ENCODE data around the gene RPSA. TPM values are rescaled to one million over a fixed set of nuclear protein-coding genes. Genes with fewer than 3 reads are reported as not detected.
A peak's percentile ranks its signal among the peaks of the same experiment; 100 is the strongest.

RPSA gene
- total RNA-seq, 2 donors from 2014 or later, result 1,584 to 1,777 TPM

DNA sequence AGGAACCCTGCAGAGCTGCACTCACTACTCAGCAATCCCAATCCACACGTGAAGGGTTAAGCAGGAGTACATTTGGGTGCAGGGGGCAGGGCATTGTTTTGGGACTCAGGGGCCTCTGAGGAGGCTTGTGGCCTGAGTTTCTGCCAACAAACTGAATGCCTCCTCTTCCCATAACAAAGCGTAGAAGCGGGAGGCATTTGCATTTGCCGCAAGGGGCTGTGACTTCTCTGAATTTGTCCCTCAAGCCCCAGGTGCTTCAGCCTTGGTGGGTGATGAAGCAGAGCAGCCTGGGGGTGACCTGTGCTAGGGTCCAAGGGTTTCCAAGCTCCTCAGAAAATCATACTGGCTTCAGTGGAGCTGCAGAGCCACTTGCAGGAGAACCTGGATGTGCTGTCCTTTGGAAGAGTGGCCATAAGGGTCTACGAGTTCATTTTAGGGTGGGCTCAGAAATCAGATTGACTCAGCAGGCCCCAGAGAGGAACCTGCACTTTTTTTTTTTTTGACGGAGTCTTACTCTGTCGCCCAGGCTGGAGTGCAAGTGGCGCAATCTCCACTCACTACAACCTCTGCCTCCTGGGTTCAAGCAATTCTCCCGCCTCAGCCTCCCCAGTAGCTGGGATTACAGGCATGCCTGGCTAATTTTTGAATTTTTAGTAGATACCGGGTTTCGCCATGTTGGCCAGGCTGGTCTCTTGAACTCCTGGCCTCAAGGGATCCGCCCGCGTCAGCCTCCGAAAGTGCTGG lies 1.4 kb upstream of the RPSA start:
- TF ChIP-seq, protein P1, sequence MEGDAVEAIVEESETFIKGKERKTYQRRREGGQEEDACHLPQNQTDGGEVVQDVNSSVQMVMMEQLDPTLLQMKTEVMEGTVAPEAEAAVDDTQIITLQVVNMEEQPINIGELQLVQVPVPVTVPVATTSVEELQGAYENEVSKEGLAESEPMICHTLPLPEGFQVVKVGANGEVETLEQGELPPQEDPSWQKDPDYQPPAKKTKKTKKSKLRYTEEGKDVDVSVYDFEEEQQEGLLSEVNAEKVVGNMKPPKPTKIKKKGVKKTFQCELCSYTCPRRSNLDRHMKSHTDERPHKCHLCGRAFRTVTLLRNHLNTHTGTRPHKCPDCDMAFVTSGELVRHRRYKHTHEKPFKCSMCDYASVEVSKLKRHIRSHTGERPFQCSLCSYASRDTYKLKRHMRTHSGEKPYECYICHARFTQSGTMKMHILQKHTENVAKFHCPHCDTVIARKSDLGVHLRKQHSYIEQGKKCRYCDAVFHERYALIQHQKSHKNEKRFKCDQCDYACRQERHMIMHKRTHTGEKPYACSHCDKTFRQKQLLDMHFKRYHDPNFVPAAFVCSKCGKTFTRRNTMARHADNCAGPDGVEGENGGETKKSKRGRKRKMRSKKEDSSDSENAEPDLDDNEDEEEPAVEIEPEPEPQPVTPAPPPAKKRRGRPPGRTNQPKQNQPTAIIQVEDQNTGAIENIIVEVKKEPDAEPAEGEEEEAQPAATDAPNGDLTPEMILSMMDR (conservative IDR thresholded peaks at IDR 0.05), result peak; percentile 21
- Mint-ChIP-seq H3K36me3 (ENCODE audit: low read depth) (peaks cover 38% of the 10 kb centered on the region), H3K27ac (peak overlapping the region; percentile 80), H3K4me3 (peak overlapping the region; percentile 78), H3K4me1 (peaks cover 23% of the 10 kb centered on the region), H3K27me3 (ENCODE audit: insufficient read depth) (no peaks in the 10 kb centered on the region), H3K9me3 (no peaks in the 10 kb centered on the region)
- DNase-seq, result peak; percentile 70
- H3K27me3 ChIP-seq (ENCODE audit: control insufficient read depth, insufficient read depth, low read length, poor library complexity, severe bottlenecking), result no peaks in the 10 kb centered on the region
- H3K4me1 ChIP-seq (ENCODE audit: control insufficient read depth, insufficient read depth, low read length), result peaks cover 7% of the 10 kb centered on the region
- no peak overlapping the region for H3K27ac ChIP-seq (ENCODE audit: low read depth, low read length)
- H3K36me3 ChIP-seq (ENCODE audit: control insufficient read depth, insufficient read depth, low read length), result peaks cover 33% of the 10 kb centered on the region
- H3K9ac ChIP-seq (ENCODE audit: extremely low read depth, low read length, poor library complexity, severe bottlenecking), result no peak overlapping the region
- 76 to 78% methylated on average over 12 to 15 of the region's 15 CpGs for WGBS, 2 experiments (ENCODE audit: insufficient coverage in 1 of 2, insufficient read length in 1 of 2)
- H3K4me3 ChIP-seq (ENCODE audit: low read length), result no peak overlapping the region
- no peaks in the 10 kb centered on the region for H3K9me3 ChIP-seq (ENCODE audit: control insufficient read depth, low read length)

DNA sequence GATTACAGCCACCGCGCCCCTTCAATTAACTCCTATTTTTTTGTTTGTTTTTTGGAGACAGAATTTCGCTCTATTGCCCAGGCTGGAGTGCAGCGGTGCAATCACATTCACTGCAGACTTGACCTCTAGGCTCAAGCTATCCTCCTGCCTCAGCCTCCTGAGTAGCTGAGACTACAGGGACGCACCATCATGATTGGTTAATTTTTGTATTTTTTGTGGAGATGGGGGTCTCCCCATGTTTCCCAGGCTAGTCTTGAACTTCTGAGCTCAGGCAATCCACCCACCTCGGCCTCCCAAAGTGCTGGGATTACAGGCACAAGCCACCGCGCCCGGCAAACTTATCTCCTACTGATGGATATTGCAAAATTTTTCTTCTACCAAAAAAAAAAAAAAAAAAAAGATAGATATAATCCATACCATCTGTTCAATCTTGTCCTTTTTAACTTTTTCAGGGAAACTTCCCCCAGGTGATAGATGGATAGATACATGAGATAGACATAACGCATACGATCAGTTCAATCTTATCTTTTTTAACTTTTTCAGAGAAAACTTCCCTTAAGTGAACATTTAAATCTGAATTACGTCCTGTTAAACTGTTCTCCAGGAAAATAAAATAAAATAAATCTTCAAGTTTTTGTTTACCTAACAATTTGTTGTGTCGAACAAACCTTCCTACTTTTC lies 693 bp upstream of the RPSA start:
- 69 to 78% methylated on average over 7 to 13 of the region's 13 CpGs for WGBS, 2 experiments (ENCODE audit: insufficient coverage in 1 of 2, insufficient read length in 1 of 2)
- TF ChIP-seq, protein P1 (conservative IDR thresholded peaks at IDR 0.05), result no peak
- peaks cover 23% of the 10 kb centered on the region for H3K4me1 Mint-ChIP-seq

DNA sequence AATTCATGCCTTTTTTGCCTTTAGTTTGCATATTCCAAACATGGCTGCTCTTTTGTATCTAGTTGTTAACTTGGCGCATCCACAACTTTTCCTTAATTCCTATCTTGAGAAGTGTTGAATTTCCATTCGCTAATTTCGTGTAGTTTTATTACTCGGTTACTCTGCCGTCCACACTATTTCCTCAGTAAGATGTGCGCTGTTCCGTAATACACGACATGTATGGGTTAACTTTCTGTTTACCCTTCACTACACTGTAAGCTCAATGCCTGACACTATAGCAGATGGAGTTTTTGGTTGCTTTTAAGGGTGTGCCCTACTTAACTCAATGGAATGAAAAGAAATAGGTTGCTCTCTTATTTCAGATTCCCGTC lies 724 bp downstream of the RPSA start:
- peaks cover 52% of the 10 kb centered on the region for H3K36me3 Mint-ChIP-seq (ENCODE audit: low read depth)
- WGBS, 2 experiments (ENCODE audit: insufficient coverage in 1 of 2, insufficient read length in 1 of 2), result 0 to 4% methylated on average over 2 to 9 of the region's 9 CpGs
- peaks cover 53% of the 10 kb centered on the region for H3K36me3 ChIP-seq (ENCODE audit: control insufficient read depth, insufficient read depth, low read length)
- H3K27me3 Mint-ChIP-seq (ENCODE audit: insufficient read depth), result no peaks in the 10 kb centered on the region
- peak overlapping the region; percentile 93 for H3K27ac ChIP-seq (ENCODE audit: low read depth, low read length)
- H3K4me1 ChIP-seq (ENCODE audit: control insufficient read depth, insufficient read depth, low read length), result peaks cover 7% of the 10 kb centered on the region
- no peak for DNase-seq
- peak overlapping the region; percentile 90 for H3K27ac Mint-ChIP-seq
- peak overlapping the region; percentile 90 for H3K4me3 ChIP-seq (ENCODE audit: low read length)
- peak overlapping the region; percentile 94 for H3K9ac ChIP-seq (ENCODE audit: extremely low read depth, low read length, poor library complexity, severe bottlenecking)
- H3K9me3 Mint-ChIP-seq, result no peaks in the 10 kb centered on the region
- no peaks in the 10 kb centered on the region for H3K27me3 ChIP-seq (ENCODE audit: control insufficient read depth, insufficient read depth, low read length, poor library complexity, severe bottlenecking)
- H3K9me3 ChIP-seq (ENCODE audit: control insufficient read depth, low read length), result no peaks in the 10 kb centered on the region
- TF ChIP-seq, protein P1 (conservative IDR thresholded peaks at IDR 0.05), result no peak
- H3K4me1 Mint-ChIP-seq, result peaks cover 23% of the 10 kb centered on the region
- H3K4me3 Mint-ChIP-seq, result peak overlapping the region; percentile 78

More for the DNA sequence above, 693 bp upstream of the RPSA start:
- peak overlapping the region; percentile 90 for H3K4me3 ChIP-seq (ENCODE audit: low read length)
- H3K9ac ChIP-seq (ENCODE audit: extremely low read depth, low read length, poor library complexity, severe bottlenecking), result peak overlapping the region; percentile 94
- H3K36me3 ChIP-seq (ENCODE audit: control insufficient read depth, insufficient read depth, low read length), result peaks cover 39% of the 10 kb centered on the region
- Mint-ChIP-seq H3K36me3 (ENCODE audit: low read depth) (peaks cover 40% of the 10 kb centered on the region), H3K27ac (peak overlapping the region; percentile 97), H3K9me3 (no peaks in the 10 kb centered on the region), H3K27me3 (ENCODE audit: insufficient read depth) (no peaks in the 10 kb centered on the region), H3K4me3 (peak overlapping the region; percentile 78)
- peak overlapping the region; percentile 93 for H3K27ac ChIP-seq (ENCODE audit: low read depth, low read length)
- peaks cover 7% of the 10 kb centered on the region for H3K4me1 ChIP-seq (ENCODE audit: control insufficient read depth, insufficient read depth, low read length)
- no peak for DNase-seq
- H3K27me3 ChIP-seq (ENCODE audit: control insufficient read depth, insufficient read depth, low read length, poor library complexity, severe bottlenecking), result no peaks in the 10 kb centered on the region
- H3K9me3 ChIP-seq (ENCODE audit: control insufficient read depth, low read length), result no peaks in the 10 kb centered on the region
